ENCODE results near the gene NLK.
A peak's percentile ranks its signal among the peaks of the same experiment; 100 is the strongest.
"Not testable (repeated sequence)": the region's sequence is repeated elsewhere in the genome, so short reads cannot be mapped to it uniquely, and the experiment has no call there.

The NLK gene

GRCh38 chr17:28042657-28042720, at the start of gene NLK:
Gene NLK (plus strand): TSS chr17:28042677. CDS start chr17:28042874, 197 bp downstream.
- DNase-seq = no peak

GRCh38 chr17:27993161-27993695, 49.2 kb upstream of the NLK start:
- DNase-seq = no peak

GRCh38 chr17:27993723-27994310, 48.7 kb upstream of the NLK start:
- DNase-seq = no peak

GRCh38 chr17:27994586-27994985, 47.9 kb upstream of the NLK start:
- no peak for DNase-seq

- DNase-seq = no peak
Measured at GRCh38 chr17:27995554-27995953, 46.9 kb upstream of the NLK start.

GRCh38 chr17:27996202-27997043, 46.1 kb upstream of the NLK start:
- DNase-seq = peak; percentile 88

GRCh38 chr17:27997044-27997401, 45.5 kb upstream of the NLK start:
- no peak for DNase-seq

GRCh38 chr17:27997522-27997921, 45.0 kb upstream of the NLK start:
- no peak for DNase-seq

GRCh38 chr17:28001149-28001548, 41.3 kb upstream of the NLK start:
- no peak for DNase-seq

- no peak for DNase-seq
Measured at GRCh38 chr17:28004344-28004743, 38.1 kb upstream of the NLK start.

GRCh38 chr17:28007925-28008324, 34.6 kb upstream of the NLK start:
- not testable (repeated sequence) for DNase-seq

- no peak for DNase-seq
Measured at GRCh38 chr17:28008513-28008912, 34.0 kb upstream of the NLK start.

GRCh38 chr17:28010406-28010805, 32.1 kb upstream of the NLK start:
- DNase-seq = no peak

- no peak for DNase-seq
Measured at GRCh38 chr17:28018439-28019070, 23.9 kb upstream of the NLK start.

GRCh38 chr17:28020515-28020914, 22.0 kb upstream of the NLK start:
- DNase-seq = no peak

- no peak for DNase-seq
Measured at GRCh38 chr17:28029044-28029443, 13.4 kb upstream of the NLK start.

GRCh38 chr17:28030386-28030785, 12.1 kb upstream of the NLK start:
- DNase-seq = no peak

- DNase-seq = no peak
Measured at GRCh38 chr17:28031174-28031573, 11.3 kb upstream of the NLK start.

GRCh38 chr17:28033972-28034714, 8.3 kb upstream of the NLK start:
- no peak for DNase-seq

GRCh38 chr17:28035452-28035851, 7.0 kb upstream of the NLK start:
- DNase-seq = not testable (repeated sequence)

- DNase-seq = not testable (repeated sequence)
Measured at GRCh38 chr17:28035884-28036283, 6.6 kb upstream of the NLK start.

GRCh38 chr17:28038802-28039201, 3.7 kb upstream of the NLK start:
- no peak for DNase-seq

- DNase-seq = no peak
Measured at GRCh38 chr17:28039251-28039650, 3.2 kb upstream of the NLK start.

GRCh38 chr17:28040406-28040805, 2.1 kb upstream of the NLK start:
- no peak for DNase-seq
